Measurements from ENCODE around the gene ZBP1. TPM values are rescaled to one million over a fixed set of nuclear protein-coding genes. Genes with fewer than 3 reads are reported as not detected.
A peak's percentile ranks its signal among the peaks of the same experiment; 100 is the strongest.

ZBP1 gene
- total RNA-seq, 6 donors from 2014 or later, result 3.2 to 9.4 (median 4.8) TPM

DNA sequence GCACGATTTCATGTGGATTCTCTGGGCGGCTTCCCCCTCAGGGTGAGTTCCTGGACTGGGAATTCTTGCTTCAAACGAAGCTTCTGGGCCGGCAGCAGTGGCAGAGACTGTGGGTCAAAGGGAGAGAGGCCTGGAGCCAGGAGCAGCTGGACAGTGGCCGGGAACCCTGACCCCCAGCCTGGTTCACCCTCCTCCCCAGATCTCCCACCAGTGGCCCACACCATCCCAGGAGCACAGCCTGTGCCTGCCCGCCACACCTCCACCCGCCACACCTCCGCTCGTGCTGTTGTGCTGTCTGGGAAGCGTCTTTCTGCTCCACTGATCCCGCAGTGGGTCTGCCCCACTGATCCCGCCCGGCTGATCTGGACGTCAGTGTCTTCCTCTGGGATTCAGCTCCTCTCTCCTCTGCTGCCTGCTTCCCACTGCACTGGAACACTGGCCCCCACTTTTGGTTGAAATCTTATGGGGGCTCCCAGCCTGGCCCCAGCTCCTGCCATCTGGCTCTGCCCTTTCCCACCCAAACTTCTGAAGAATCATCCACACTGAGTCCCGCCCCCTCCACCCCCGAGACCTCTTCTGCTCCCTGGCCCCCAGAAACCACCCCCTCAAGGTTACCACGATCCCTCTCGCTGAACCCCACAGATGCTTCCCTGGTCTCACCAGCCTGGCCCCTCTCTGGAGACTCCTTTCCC, 9.8 kb downstream of the ZBP1 start:
- no peaks in the 10 kb centered on the region for H3K4me1 ChIP-seq
- TF ChIP-seq EP300 (IDR thresholded peaks at IDR 0.05), result no peak
- no peak for TF ChIP-seq POLR2A (IDR thresholded peaks at IDR 0.05)
- TF ChIP-seq, protein P1, sequence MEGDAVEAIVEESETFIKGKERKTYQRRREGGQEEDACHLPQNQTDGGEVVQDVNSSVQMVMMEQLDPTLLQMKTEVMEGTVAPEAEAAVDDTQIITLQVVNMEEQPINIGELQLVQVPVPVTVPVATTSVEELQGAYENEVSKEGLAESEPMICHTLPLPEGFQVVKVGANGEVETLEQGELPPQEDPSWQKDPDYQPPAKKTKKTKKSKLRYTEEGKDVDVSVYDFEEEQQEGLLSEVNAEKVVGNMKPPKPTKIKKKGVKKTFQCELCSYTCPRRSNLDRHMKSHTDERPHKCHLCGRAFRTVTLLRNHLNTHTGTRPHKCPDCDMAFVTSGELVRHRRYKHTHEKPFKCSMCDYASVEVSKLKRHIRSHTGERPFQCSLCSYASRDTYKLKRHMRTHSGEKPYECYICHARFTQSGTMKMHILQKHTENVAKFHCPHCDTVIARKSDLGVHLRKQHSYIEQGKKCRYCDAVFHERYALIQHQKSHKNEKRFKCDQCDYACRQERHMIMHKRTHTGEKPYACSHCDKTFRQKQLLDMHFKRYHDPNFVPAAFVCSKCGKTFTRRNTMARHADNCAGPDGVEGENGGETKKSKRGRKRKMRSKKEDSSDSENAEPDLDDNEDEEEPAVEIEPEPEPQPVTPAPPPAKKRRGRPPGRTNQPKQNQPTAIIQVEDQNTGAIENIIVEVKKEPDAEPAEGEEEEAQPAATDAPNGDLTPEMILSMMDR (IDR thresholded peaks at IDR 0.05), result no peak
- no peak for TF ChIP-seq POLR2AphosphoS5 (IDR thresholded peaks at IDR 0.05)
- no peak overlapping the region for H3K4me3 ChIP-seq
- 83 to 92% methylated on average over 11 to 18 of the region's 18 CpGs for WGBS, 2 donors
- DNase-seq (no peak), ATAC-seq (ENCODE audit: low FRiP score in 2 of 2) (no peak)
- no peak overlapping the region for H3K27ac ChIP-seq
- H3K36me3 ChIP-seq, result no peaks in the 10 kb centered on the region
- H3K9me3 ChIP-seq, result no peaks in the 10 kb centered on the region
- no peaks in the 10 kb centered on the region for H3K27me3 ChIP-seq

DNA sequence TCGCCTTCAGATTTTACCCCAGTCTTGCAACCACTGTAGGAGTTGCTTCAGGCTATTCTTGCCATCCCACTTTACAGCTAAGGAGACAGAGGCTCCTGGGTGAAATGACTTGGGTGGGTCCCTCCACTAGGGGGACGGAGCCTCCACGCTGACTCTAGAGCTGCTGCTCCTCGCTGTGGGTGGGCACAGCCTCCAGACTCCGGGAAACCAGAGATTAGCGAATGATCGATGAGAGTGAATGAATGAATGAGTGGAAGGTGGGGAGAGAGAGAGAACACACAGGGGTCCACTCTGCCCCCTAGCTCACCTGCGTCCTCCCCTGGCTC, 10.4 kb downstream of the ZBP1 start:
- ATAC-seq (ENCODE audit: low FRiP score in 2 of 2) (no peak), DNase-seq (no peak)

DNA sequence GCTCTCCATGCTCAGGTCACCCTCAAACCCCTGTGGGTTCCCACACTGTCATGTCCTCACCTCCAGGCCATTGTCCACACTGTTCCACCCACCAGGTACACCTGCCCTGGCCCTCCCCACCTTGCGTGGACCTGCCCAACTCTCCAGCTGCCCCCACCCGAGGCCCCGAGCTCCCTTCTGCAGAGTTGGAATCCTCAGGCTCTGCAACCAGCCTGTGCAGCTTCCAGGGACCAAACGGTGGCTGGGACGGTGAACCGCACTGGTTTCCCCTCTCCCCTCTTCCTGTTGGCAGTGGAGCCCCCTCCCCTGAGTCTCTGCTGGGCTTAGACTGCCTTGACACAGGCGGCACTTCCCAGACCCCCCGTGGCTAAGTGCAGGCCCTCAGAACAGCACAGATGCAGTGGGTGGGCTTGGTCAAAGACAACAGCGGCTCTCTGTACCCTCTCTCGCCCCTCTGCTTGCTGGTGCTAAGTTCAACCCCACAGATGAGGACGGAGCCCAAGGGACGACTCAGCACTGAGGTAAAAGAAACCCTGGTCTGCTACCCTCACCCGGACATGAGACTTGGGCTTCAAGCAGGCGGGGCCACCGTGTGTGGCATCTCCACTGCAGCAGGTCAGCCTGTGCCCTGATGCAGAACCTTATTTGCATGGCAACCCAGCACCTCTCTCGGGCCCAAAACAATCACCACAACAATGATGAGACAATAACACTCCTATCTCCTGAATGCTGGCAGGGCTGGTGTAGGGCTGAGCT, 11.0 kb downstream of the ZBP1 start:
- ATAC-seq (ENCODE audit: low FRiP score in 2 of 2), result peak in 1 of 2 donors; percentile 32
- Histone ChIP-seq H3K9me3 (no peaks in the 10 kb centered on the region), H3K27me3 (no peaks in the 10 kb centered on the region), H3K4me3 (no peak overlapping the region), H3K36me3 (no peaks in the 10 kb centered on the region), H3K27ac (no peak overlapping the region), H3K4me1 (no peaks in the 10 kb centered on the region)
- no peak for DNase-seq
- whole genome bisulfite sequencing, 2 donors, result 79 to 80% methylated on average over 8 to 16 of the region's 16 CpGs
- TF ChIP-seq POLR2AphosphoS5 (IDR thresholded peaks at IDR 0.05), result no peak

More for the DNA sequence above, 10.4 kb downstream of the ZBP1 start:
- Histone ChIP-seq H3K9me3 (no peaks in the 10 kb centered on the region), H3K4me3 (no peak overlapping the region), H3K27ac (no peak overlapping the region), H3K4me1 (no peaks in the 10 kb centered on the region), H3K27me3 (no peaks in the 10 kb centered on the region), H3K36me3 (no peaks in the 10 kb centered on the region)
- TF ChIP-seq POLR2A (IDR thresholded peaks at IDR 0.05) (no peak), EP300 (IDR thresholded peaks at IDR 0.05) (no peak), POLR2AphosphoS5 (IDR thresholded peaks at IDR 0.05) (no peak)
- TF ChIP-seq, protein P1 (IDR thresholded peaks at IDR 0.05), result no peak
- WGBS, 2 donors, result 84 to 91% methylated on average over 8 of the region's 8 CpGs

DNA sequence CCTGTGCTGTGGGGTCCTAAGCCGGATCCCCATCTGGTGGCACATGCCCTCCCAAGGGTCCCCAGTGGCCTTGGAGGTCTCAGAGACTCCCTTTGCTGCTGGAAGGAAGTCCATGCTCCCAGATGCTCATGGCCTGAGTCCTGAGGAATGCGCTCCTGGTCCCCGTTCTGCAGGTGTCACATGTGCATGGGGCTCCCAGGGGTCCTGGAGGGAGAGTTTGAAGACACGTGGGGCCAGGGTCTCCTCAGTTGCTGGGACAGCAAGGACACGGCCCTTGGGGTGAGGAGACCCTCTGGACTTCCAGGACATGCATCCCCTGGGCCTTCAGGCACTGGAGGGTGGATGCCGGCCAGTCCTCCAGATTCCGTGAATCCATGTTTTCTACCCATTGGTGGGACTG, 11.7 kb downstream of the ZBP1 start:
- 82% methylated on average over 4 to 7 of the region's 7 CpGs for WGBS, 2 donors

DNA sequence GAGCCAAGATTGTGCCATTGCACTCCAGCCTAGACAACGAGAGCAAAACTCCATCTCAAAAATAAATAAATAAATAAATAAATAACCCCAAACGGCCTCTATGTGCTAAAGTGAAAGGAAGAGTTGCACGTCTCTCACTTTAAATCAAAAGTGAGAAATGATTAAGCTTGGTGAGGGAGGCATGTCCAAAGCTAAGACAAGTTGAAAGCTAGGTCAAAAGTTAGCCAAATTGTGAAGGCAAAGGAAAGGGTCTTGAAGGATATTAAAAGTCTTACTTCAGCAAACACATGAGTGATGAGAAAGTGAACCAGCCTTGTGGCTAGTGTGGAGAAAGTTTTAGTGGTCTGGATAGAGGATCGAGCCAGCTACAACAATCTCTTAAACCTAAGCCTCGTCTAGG, 14.3 kb downstream of the ZBP1 start:
- Histone ChIP-seq H3K4me1 (no peaks in the 10 kb centered on the region), H3K27me3 (no peaks in the 10 kb centered on the region), H3K27ac (no peak overlapping the region), H3K9me3 (no peaks in the 10 kb centered on the region), H3K36me3 (no peaks in the 10 kb centered on the region), H3K4me3 (no peak overlapping the region)
- DNase-seq (no peak), ATAC-seq (ENCODE audit: low FRiP score in 2 of 2) (no peak)
- 75 to 78% methylated on average over 5 of the region's 5 CpGs for WGBS, 2 donors
- TF ChIP-seq EP300 (IDR thresholded peaks at IDR 0.05) (no peak), POLR2AphosphoS5 (IDR thresholded peaks at IDR 0.05) (no peak), POLR2A (IDR thresholded peaks at IDR 0.05) (no peak)
- TF ChIP-seq, protein P1 (IDR thresholded peaks at IDR 0.05), result no peak

More for the DNA sequence above, 11.7 kb downstream of the ZBP1 start:
- DNase-seq, result no peak
- Histone ChIP-seq H3K4me1 (no peaks in the 10 kb centered on the region), H3K27me3 (no peaks in the 10 kb centered on the region), H3K27ac (no peak overlapping the region), H3K4me3 (no peak overlapping the region), H3K9me3 (no peaks in the 10 kb centered on the region), H3K36me3 (no peaks in the 10 kb centered on the region)
- TF ChIP-seq, protein P1 (IDR thresholded peaks at IDR 0.05), result no peak
- TF ChIP-seq POLR2A (IDR thresholded peaks at IDR 0.05) (no peak), POLR2AphosphoS5 (IDR thresholded peaks at IDR 0.05) (no peak), EP300 (IDR thresholded peaks at IDR 0.05) (no peak)
- ATAC-seq (ENCODE audit: low FRiP score in 2 of 2), result no peak

Measured in upper lobe of left lung (tissue), 6 donors.